PFSK-1 (cell line): Measurements from ENCODE around the gene GOLGA6L2.

Experiments used
- POLR2AphosphoS5 ChIP-seq: IDR thresholded peaks from 2 replicates; pipeline ENCODE4 v1.6.1; 2012; ENCODE audit warnings: low read depth, mild to moderate bottlenecking, control low read depth, low read length, moderate library complexity
- TAF1 ChIP-seq: IDR thresholded peaks from 2 replicates; pipeline ENCODE4 v1.6.1; 2012; ENCODE audit warnings: low read length, control low read depth, borderline replicate concordance; ENCODE audit not compliant: insufficient read depth
- TF ChIP-seq, protein P1 (sequence below), 2 experiments: IDR thresholded peaks; 2 replicates each; pipeline versions ENCODE4 v1.6.1 to v1.8.0; 2011 to 2012; ENCODE audit warnings: low read depth in 2 of 2, low read length in 2 of 2, control low read depth in 1 of 2, inconsistent platforms in 1 of 2, mild to moderate bottlenecking in 1 of 2, moderate library complexity in 1 of 2; ENCODE audit not compliant: insufficient read depth in 1 of 2

DNA sequence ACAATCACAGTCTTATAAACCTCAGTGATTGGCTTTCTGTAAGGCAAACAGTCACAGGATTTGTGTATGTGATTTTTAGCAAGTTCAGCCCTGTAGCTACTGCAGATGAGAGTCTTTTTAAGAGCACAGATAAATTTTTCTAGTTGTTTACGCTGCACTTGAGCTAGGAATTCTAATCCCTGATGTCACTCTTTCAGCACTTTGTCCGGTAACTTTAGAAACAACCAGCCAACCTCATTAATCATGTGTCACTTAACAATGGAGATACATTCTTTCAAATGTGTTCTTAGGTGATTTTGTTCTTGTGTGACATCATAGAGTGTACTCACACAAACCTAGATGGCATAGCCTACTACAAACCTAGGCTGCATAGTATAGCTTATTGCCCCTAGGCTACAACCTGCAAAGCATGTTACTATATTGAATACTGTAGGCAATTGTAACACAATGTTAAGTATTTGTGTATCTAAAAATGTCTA is 36.8 kb upstream of the GOLGA6L2 start:
- TF ChIP-seq TAF1 (no peak), POLR2AphosphoS5 (no peak)
- TF ChIP-seq, protein P1, sequence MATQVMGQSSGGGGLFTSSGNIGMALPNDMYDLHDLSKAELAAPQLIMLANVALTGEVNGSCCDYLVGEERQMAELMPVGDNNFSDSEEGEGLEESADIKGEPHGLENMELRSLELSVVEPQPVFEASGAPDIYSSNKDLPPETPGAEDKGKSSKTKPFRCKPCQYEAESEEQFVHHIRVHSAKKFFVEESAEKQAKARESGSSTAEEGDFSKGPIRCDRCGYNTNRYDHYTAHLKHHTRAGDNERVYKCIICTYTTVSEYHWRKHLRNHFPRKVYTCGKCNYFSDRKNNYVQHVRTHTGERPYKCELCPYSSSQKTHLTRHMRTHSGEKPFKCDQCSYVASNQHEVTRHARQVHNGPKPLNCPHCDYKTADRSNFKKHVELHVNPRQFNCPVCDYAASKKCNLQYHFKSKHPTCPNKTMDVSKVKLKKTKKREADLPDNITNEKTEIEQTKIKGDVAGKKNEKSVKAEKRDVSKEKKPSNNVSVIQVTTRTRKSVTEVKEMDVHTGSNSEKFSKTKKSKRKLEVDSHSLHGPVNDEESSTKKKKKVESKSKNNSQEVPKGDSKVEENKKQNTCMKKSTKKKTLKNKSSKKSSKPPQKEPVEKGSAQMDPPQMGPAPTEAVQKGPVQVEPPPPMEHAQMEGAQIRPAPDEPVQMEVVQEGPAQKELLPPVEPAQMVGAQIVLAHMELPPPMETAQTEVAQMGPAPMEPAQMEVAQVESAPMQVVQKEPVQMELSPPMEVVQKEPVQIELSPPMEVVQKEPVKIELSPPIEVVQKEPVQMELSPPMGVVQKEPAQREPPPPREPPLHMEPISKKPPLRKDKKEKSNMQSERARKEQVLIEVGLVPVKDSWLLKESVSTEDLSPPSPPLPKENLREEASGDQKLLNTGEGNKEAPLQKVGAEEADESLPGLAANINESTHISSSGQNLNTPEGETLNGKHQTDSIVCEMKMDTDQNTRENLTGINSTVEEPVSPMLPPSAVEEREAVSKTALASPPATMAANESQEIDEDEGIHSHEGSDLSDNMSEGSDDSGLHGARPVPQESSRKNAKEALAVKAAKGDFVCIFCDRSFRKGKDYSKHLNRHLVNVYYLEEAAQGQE (IDR thresholded peaks at IDR 0.05; ENCODE audit: insufficient read depth in 1 of 2, low read depth in 2 of 2, low read length in 2 of 2): no peak
